PFSK-1 (cell line): ENCODE data around the gene CRY2.

Source experiments
- FOXP2 ChIP-seq: optimal IDR thresholded peaks from 2 replicates; pipeline ENCODE3; 2011; ENCODE audit warnings: borderline replicate concordance, control low read depth, inconsistent platforms; ENCODE audit not compliant: insufficient read depth; ENCODE audit errors: extremely low read length, extremely low read depth
- POLR2AphosphoS5 ChIP-seq: IDR thresholded peaks from 2 replicates; pipeline ENCODE4 v1.6.1; 2012; ENCODE audit warnings: low read depth, mild to moderate bottlenecking, control low read depth, low read length, moderate library complexity
- REST ChIP-seq, 2 experiments: IDR thresholded peaks; 2 replicates each; pipeline versions ENCODE4 v1.6.1 to v1.8.0; 2011 to 2012; ENCODE audit warnings: low read depth in 2 of 2, low read length in 2 of 2, control low read depth in 1 of 2, inconsistent platforms in 1 of 2, mild to moderate bottlenecking in 1 of 2, moderate library complexity in 1 of 2; ENCODE audit not compliant: insufficient read depth in 1 of 2
- SIN3A ChIP-seq: IDR thresholded peaks from 2 replicates; pipeline ENCODE4 v1.6.1; 2012; ENCODE audit warnings: mild to moderate bottlenecking, low read length, moderate library complexity, borderline replicate concordance; ENCODE audit not compliant: insufficient read depth
- TAF1 ChIP-seq: IDR thresholded peaks from 2 replicates; pipeline ENCODE4 v1.6.1; 2012; ENCODE audit warnings: low read length, control low read depth, borderline replicate concordance; ENCODE audit not compliant: insufficient read depth

The CRY2 gene

GRCh38 chr11:45812581-45813548 is 34.4 kb upstream of the CRY2 start:
- TF ChIP-seq POLR2AphosphoS5 (no peak), REST (IDR thresholded peaks at IDR 0.05; ENCODE audit: insufficient read depth in 1 of 2, low read depth in 2 of 2, low read length in 2 of 2) (no peak), FOXP2 (no peak), SIN3A (no peak), TAF1 (no peak)

DNA sequence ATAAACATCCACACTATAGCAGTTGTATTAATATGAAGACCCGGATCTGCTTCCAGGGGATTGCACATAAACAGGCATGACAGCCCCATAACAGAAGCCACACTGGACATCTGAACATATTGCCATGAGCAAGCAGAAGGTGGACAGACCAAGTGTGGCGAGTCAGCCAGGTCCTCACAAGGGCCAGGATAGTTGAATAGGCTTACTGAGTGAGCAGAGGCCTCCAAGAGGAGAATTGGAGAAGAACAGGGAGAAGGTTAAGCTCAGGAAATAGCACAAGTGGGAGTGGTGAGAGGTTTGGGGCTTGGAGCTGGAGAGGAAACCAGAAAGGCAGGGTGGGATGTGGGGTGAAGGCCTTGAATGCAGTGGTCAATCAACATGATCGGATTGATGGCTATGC is 31.5 kb upstream of the CRY2 start:
- TF ChIP-seq SIN3A (no peak), REST (IDR thresholded peaks at IDR 0.05; ENCODE audit: insufficient read depth in 1 of 2, low read depth in 2 of 2, low read length in 2 of 2) (no peak)

DNA sequence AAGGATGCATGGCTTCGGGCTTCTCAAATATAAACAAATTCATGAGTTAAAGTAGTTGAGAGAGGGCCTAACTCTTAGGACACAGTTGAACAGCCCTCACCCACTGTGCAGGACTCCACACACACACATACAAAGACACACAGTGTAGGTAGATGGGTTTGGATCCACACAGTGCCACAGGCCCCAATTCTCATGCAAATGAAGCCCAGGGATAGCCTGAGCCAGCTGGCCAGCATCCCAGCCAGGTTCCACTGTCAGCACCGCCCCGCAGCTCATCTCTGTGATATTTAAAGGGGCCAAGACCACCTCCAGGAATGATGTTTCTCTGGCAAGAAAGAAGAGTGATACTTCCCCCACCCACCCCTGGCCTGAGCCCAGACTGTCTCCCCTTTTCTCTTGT is 30.7 kb upstream of the CRY2 start:
- TF ChIP-seq REST (IDR thresholded peaks at IDR 0.05; ENCODE audit: insufficient read depth in 1 of 2, low read depth in 2 of 2, low read length in 2 of 2) (no peak), SIN3A (no peak), TAF1 (no peak)

- TF ChIP-seq SIN3A (no peak), FOXP2 (no peak), POLR2AphosphoS5 (no peak), REST (IDR thresholded peaks at IDR 0.05; ENCODE audit: insufficient read depth in 1 of 2, low read depth in 2 of 2, low read length in 2 of 2) (no peak), TAF1 (no peak)
These were observed 30.1 kb upstream of the CRY2 start for GRCh38 chr11:45817191-45817590.
